ENCODE data around the gene IGFBP5. TPM values are rescaled to one million over a fixed set of nuclear protein-coding genes. Genes with fewer than 3 reads are reported as not detected.

IGFBP5 gene
- total RNA-seq, 2 donors from 2014 or later: 44.6 to 68.2 TPM

DNA sequence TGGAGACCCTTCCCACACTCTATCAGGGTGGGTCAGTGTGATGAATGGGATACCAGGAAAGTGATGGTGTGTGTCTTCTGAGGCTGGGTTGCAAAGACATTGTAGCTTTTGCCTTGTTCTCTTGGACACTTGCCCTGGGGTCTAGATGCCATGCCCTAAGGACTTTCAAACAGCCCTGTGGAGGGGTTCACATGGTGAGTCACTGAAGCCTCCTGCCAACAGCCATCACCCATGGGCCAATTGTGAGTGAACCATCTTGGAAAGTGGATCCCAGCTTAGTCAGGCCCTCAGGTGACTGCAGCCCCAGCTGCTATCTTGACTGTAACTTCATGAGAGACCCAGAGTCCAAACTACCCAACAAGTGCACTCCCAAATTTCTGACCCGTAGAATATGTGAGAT is 25.8 kb upstream of the IGFBP5 start:
- no peak overlapping the region for H3K27ac ChIP-seq
- no peaks in the 10 kb centered on the region for H3K9me3 ChIP-seq
- no peak overlapping the region for H3K9ac ChIP-seq (ENCODE audit: low read depth in 2 of 2, low read length in 2 of 2)
- no peaks in the 10 kb centered on the region for H3K27me3 ChIP-seq
- TF ChIP-seq, protein P1, sequence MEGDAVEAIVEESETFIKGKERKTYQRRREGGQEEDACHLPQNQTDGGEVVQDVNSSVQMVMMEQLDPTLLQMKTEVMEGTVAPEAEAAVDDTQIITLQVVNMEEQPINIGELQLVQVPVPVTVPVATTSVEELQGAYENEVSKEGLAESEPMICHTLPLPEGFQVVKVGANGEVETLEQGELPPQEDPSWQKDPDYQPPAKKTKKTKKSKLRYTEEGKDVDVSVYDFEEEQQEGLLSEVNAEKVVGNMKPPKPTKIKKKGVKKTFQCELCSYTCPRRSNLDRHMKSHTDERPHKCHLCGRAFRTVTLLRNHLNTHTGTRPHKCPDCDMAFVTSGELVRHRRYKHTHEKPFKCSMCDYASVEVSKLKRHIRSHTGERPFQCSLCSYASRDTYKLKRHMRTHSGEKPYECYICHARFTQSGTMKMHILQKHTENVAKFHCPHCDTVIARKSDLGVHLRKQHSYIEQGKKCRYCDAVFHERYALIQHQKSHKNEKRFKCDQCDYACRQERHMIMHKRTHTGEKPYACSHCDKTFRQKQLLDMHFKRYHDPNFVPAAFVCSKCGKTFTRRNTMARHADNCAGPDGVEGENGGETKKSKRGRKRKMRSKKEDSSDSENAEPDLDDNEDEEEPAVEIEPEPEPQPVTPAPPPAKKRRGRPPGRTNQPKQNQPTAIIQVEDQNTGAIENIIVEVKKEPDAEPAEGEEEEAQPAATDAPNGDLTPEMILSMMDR (IDR thresholded peaks at IDR 0.05): no peak
- intact Hi-C loops (cut with DNase I): no loop called here
- H3K36me3 ChIP-seq: no peaks in the 10 kb centered on the region
- no peak for DNase-seq
- H3K4me3 ChIP-seq: no peak overlapping the region
- H3K4me1 ChIP-seq: no peaks in the 10 kb centered on the region

DNA sequence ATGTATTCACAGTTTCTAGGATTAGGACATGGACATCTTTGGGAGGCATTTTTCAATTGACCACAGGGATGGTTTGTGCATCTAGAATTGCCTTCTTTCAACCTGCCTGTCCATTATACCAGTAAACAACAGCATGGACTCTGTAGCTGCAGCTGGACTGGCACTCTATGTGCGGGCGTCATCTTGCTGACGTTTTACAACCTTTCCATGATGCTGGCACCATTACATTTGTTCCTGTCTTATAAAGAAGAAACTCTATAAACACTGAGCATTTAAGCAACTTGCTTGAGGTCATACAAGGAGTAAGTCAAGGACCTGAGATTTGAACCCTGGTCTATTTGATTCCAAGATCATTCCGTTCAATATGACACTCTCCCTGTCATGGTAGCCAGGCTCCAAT is 25.4 kb upstream of the IGFBP5 start:
- Histone ChIP-seq H3K4me1 (no peaks in the 10 kb centered on the region), H3K9ac (ENCODE audit: low read depth in 2 of 2, low read length in 2 of 2) (no peak overlapping the region), H3K9me3 (no peaks in the 10 kb centered on the region), H3K27me3 (no peaks in the 10 kb centered on the region), H3K27ac (no peak overlapping the region), H3K4me3 (no peak overlapping the region), H3K36me3 (no peaks in the 10 kb centered on the region)
- intact Hi-C loops (cut with DNase I): no loop called here
- TF ChIP-seq, protein P1 (IDR thresholded peaks at IDR 0.05): no peak
- DNase-seq: no peak

DNA sequence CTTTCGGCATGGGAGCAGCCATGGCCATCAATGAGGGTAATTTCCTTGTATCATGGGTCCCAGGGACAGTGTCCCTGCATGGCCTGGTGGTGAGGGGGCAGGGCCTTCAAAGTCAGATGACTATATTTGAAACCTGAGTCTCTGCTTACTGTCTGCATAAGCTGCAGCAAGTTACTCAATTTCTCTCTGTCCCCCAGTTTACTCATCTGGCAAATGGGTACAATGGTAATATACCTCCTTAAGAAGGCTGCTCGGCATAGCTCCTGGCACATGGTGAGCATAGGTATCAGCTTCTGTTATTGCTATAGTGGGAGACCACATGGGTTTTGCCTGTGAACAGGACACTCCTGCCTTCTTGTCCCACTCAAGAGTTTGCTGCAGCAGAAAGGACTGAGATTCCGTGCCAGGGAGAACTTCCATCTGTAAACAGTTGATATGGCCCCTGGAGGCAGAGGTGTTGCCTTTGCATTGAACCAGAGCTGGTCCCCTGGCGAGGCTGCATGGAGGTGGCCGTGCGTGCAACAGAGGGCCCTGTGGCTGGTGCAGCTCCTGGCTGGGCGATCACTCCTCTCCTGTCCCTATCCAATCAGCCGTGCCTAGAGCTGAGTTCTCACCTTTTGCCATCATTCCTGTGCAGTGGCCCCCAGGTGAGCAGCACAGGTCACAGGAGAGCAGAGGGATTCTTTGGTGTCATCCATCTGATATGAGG is 22.7 kb upstream of the IGFBP5 start:
- Histone ChIP-seq H3K36me3 (no peaks in the 10 kb centered on the region), H3K9ac (ENCODE audit: low read depth in 2 of 2, low read length in 2 of 2) (no peak overlapping the region), H3K9me3 (no peaks in the 10 kb centered on the region), H3K27ac (no peak overlapping the region), H3K4me1 (no peaks in the 10 kb centered on the region), H3K27me3 (no peaks in the 10 kb centered on the region), H3K4me3 (no peak overlapping the region)
- TF ChIP-seq, protein P1 (IDR thresholded peaks at IDR 0.05): no peak
- intact Hi-C loops (cut with DNase I): no loop called here
- DNase-seq: no peak

DNA sequence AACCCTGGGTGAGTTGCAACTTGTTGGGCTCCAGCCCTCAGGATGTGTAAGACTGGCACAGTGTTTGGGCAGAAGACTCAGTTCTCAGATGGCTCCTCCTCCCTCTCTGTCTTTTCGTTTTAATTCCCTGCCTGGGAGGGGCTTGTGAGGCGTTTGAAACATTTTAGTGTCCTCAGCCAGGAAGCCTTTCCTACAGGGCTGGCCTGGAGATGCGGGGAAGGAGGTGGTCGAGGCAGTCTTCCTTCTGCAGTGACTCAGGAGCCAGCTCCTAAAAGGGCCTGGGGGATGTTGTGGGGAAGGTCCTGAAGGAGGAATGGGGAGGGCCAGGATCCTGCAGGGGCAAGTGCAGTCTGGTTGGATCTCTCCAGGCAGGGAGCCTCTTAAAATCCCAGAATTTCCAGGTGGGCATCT is 22.1 kb upstream of the IGFBP5 start:
- no peaks in the 10 kb centered on the region for H3K27me3 ChIP-seq
- no peaks in the 10 kb centered on the region for H3K4me1 ChIP-seq
- H3K9me3 ChIP-seq: no peaks in the 10 kb centered on the region
- H3K9ac ChIP-seq (ENCODE audit: low read depth in 2 of 2, low read length in 2 of 2): no peak overlapping the region
- DNase-seq: no peak
- TF ChIP-seq, protein P1 (IDR thresholded peaks at IDR 0.05): no peak
- no peak overlapping the region for H3K4me3 ChIP-seq
- H3K27ac ChIP-seq: no peak overlapping the region
- intact Hi-C loops (cut with DNase I): no loop called here
- H3K36me3 ChIP-seq: no peaks in the 10 kb centered on the region

DNA sequence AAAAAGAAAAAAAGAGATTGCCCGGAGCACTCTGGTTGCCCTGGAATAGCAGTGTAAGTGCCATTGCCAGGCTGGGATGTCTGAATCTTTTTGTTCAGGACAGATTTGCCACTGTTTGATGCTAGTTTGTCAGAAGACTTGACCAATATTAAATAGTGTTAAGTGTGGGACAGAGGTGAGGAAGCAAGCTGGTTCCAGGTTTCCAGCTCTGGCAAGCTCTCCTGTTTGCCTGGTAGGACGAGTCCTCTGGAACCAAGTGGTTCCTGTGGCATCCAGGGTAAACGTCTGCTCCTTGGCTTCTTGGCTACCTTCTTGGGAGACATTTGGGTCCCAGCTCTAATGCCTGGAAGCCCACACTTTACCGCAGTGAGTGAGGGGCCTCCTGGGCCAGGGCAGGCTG is 20.8 kb upstream of the IGFBP5 start:
- intact Hi-C loops (cut with DNase I): no loop called here
- no peaks in the 10 kb centered on the region for H3K4me1 ChIP-seq
- H3K27ac ChIP-seq: no peak overlapping the region

More for the DNA sequence above, 20.8 kb upstream of the IGFBP5 start:
- no peak for DNase-seq
- TF ChIP-seq, protein P1 (IDR thresholded peaks at IDR 0.05): no peak
- no peak overlapping the region for H3K9ac ChIP-seq (ENCODE audit: low read depth in 2 of 2, low read length in 2 of 2)
- H3K27me3 ChIP-seq: no peaks in the 10 kb centered on the region
- H3K9me3 ChIP-seq: no peaks in the 10 kb centered on the region
- no peak overlapping the region for H3K4me3 ChIP-seq
- H3K36me3 ChIP-seq: no peaks in the 10 kb centered on the region
